Measurements from ENCODE around the gene OR2T27. TPM values are rescaled to one million over a fixed set of nuclear protein-coding genes. Genes with fewer than 3 reads are reported as not detected.
"Not testable (repeated sequence)": the region's sequence is repeated elsewhere in the genome, so short reads cannot be mapped to it uniquely, and the experiment has no call there.

The OR2T27 gene
- not detected for total RNA-seq

GRCh38 chr1:248655354-248655753 is at the start of gene OR2T27:
Gene OR2T27, minus strand, starts transcription at chr1:248655528. Its CDS starts 4,644 bp downstream, at chr1:248650884.
- FAIRE-seq; DNase-seq (ENCODE audit: low spot score in 2 of 2): not testable (repeated sequence)

GRCh38 chr1:248704606-248705005 is 49.3 kb upstream of the OR2T27 start:
- FAIRE-seq (no peak), DNase-seq (ENCODE audit: low spot score in 2 of 2) (no peak)

GRCh38 chr1:248703674-248704073 is 48.3 kb upstream of the OR2T27 start:
- no peak for FAIRE-seq
- no peak for DNase-seq (ENCODE audit: low spot score in 2 of 2)

- no peak for FAIRE-seq
- DNase-seq (ENCODE audit: low spot score in 2 of 2), result no peak
Measured at GRCh38 chr1:248702714-248703113, 47.4 kb upstream of the OR2T27 start, which contains the start of gene OR14I1. Gene OR14I1, minus strand, starts transcription at chr1:248702766.

GRCh38 chr1:248699099-248699498 is 43.8 kb upstream of the OR2T27 start:
- DNase-seq (ENCODE audit: low spot score in 2 of 2), result no peak
- FAIRE-seq, result no peak

GRCh38 chr1:248697907-248698306 is 42.6 kb upstream of the OR2T27 start:
- FAIRE-seq, result no peak
- DNase-seq (ENCODE audit: low spot score in 2 of 2), result no peak

GRCh38 chr1:248696774-248697173 is 41.4 kb upstream of the OR2T27 start:
- FAIRE-seq, result no peak
- no peak for DNase-seq (ENCODE audit: low spot score in 2 of 2)

- FAIRE-seq (no peak), DNase-seq (ENCODE audit: low spot score in 2 of 2) (no peak)
Measured at GRCh38 chr1:248696261-248696660, 40.9 kb upstream of the OR2T27 start.

- FAIRE-seq (no peak), DNase-seq (ENCODE audit: low spot score in 2 of 2) (no peak)
Measured at GRCh38 chr1:248695451-248696132, 40.3 kb upstream of the OR2T27 start.

GRCh38 chr1:248691567-248692155 is 36.3 kb upstream of the OR2T27 start:
- FAIRE-seq (no peak), DNase-seq (ENCODE audit: low spot score in 2 of 2) (no peak)

GRCh38 chr1:248688527-248689298 is 33.4 kb upstream of the OR2T27 start:
- FAIRE-seq (no peak), DNase-seq (ENCODE audit: low spot score in 2 of 2) (no peak)

- no peak for FAIRE-seq
- DNase-seq (ENCODE audit: low spot score in 2 of 2), result no peak
Measured at GRCh38 chr1:248686815-248687214, 31.5 kb upstream of the OR2T27 start.

GRCh38 chr1:248681651-248682050 is 26.3 kb upstream of the OR2T27 start:
- DNase-seq (ENCODE audit: low spot score in 2 of 2), result no peak
- FAIRE-seq, result no peak

- FAIRE-seq, result no peak
- DNase-seq (ENCODE audit: low spot score in 2 of 2), result no peak
Measured at GRCh38 chr1:248670003-248670402, 14.7 kb upstream of the OR2T27 start.

GRCh38 chr1:248663453-248664328 is 8.4 kb upstream of the OR2T27 start:
- DNase-seq (ENCODE audit: low spot score in 2 of 2); FAIRE-seq: not testable (repeated sequence)

- DNase-seq (ENCODE audit: low spot score in 2 of 2); FAIRE-seq: not testable (repeated sequence)
Measured at GRCh38 chr1:248656797-248657196, 1.5 kb upstream of the OR2T27 start.

GRCh38 chr1:248648770-248649536 is 6.4 kb downstream of the OR2T27 start:
- not testable (repeated sequence) for DNase-seq (ENCODE audit: low spot score in 2 of 2); FAIRE-seq

GRCh38 chr1:248645178-248645577 is 10.2 kb downstream of the OR2T27 start, which contains the start of gene OR2T35:
Gene OR2T35, minus strand, starts transcription at chr1:248645278. Its CDS starts 6,020 bp downstream, at chr1:248639258.
- FAIRE-seq; DNase-seq (ENCODE audit: low spot score in 2 of 2): not testable (repeated sequence)

GRCh38 chr1:248642971-248643651 is 12.2 kb downstream of the OR2T27 start:
- DNase-seq (ENCODE audit: low spot score in 2 of 2); FAIRE-seq: not testable (repeated sequence)

Measured in frontal cortex (tissue), 4 donors.